GM19438 (cell line): ENCODE measurements around the gene PKN1.

Experiments used
- ATAC-seq: cut with Tn5 transposase; IDR thresholded peaks from one replicate; pipeline ENCODE4 v1.9.1; 2021; ENCODE audit warnings: low read depth; ENCODE audit not compliant: unreplicated experiment

Gene PKN1

GRCh38 chr19:14405758-14406644 lies 27.1 kb upstream of the PKN1 start:
- peak; percentile 51 for ATAC-seq

DNA sequence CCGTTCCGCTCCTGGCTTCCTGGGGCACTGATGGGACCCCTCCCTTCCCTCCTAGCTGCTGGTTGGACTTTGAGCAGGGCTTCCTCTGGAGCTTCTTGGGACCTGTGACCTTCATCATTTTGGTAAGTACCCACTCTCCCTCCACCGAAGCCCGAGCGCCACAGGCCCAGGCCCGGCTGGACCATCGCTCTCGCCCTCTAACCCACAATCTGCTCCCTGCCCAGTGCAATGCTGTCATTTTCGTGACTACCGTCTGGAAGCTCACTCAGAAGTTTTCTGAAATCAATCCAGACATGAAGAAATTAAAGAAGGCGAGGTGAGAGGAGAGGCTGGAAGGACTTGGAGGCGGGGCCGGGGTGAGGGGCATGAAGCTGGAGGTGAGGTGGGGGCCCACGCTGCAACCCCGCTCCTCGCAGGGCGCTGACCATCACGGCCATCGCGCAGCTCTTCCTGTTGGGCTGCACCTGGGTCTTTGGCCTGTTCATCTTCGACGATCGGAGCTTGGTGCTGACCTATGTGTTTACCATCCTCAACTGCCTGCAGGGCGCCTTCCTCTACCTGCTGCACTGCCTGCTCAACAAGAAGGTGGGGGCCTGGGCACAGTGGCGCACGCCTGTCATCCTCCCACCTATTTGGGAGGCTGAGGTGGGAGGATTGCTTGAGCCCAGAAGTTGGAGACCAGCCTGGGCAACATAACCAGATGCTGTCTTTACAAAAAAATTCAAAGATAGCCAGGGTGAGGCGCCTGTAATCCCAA lies 26.3 kb upstream of the PKN1 start:
- no peak for ATAC-seq

DNA sequence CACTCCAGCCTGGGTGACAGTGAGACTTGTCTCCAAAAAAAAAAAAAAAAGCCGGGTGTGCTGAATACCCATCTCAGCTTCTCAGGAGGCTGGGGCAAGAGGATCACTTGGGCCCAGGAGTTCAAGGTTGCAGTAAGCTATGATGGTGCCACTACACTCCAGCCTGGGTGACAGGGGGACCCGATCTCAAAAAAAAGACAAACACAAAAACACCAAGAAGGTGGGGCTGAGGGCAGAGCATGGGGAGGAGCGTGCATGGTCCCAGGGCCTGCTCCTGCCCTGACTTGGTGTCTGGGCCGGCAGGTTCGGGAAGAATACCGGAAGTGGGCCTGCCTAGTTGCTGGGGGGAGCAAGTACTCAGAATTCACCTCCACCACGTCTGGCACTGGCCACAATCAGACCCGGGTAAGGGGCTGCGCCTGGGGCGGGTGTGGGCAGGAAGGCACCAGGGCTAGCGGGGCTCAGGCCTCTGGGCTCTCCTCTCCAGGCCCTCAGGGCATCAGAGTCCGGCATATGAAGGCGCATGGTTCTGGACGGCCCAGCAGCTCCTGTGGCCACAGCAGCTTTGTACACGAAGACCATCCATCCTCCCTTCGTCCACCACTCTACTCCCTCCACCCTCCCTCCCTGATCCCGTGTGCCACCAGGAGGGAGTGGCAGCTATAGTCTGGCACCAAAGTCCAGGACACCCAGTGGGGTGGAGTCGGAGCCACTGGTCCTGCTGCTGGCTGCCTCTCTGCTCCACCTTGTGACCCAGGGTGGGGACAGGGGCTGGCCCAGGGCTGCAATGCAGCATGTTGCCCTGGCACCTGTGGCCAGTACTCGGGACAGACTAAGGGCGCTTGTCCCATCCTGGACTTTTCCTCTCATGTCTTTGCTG lies 25.3 kb upstream of the PKN1 start:
- ATAC-seq = no peak

GRCh38 chr19:14408491-14409145 lies 24.5 kb upstream of the PKN1 start:
- no peak for ATAC-seq

GRCh38 chr19:14409146-14410023 lies 23.7 kb upstream of the PKN1 start:
- ATAC-seq = no peak

- ATAC-seq = no peak
Measured at GRCh38 chr19:14410091-14411051, 22.7 kb upstream of the PKN1 start.

- ATAC-seq = no peak
Measured at GRCh38 chr19:14411161-14411937, 21.8 kb upstream of the PKN1 start.

DNA sequence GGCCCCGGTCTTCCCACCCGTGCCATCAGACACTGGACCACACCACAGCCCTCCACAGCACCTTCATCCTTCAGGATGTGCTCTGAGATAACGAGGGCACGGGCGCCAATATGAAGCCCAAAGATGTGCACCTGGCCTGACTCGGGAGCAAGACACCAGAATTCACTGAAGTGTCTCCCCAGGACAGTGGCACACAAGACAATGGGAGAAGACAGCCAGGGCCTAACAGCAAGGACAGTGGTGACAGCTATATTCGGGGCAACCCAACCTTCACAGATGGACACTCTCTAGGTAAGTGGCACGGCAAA lies 21.2 kb upstream of the PKN1 start:
- ATAC-seq = no peak

DNA sequence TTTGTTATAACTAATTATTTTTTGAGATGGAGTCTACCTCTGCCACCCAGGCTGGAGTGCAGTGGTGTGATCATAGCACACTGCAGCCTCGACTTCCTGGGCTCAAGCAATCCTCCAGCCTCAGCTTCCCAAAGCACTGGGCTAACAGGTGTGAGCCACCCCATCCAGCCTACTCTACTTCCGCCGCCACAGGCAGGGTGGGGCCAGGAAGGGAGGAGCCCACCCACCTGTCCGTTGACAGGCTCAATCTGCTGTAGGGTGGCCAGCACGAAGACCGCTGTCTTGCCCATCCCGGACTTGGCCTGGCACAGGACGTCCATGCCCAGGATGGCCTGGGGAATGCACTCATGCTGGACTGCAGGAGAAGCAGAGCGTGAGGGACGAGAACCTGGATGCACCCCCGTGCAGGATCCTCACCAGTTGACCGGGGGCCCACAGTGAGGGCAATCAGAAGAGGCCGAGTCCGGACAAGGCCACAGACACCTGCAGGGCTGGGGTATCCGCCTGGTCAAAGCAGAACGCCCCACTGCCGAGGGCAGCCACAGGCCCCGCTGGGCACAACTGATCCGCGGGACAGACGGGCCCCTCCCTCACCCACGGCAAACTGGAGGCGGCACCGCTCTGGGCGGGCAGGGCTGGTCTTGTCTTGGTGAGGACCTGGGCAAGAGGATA lies 20.6 kb upstream of the PKN1 start:
- no peak for ATAC-seq

DNA sequence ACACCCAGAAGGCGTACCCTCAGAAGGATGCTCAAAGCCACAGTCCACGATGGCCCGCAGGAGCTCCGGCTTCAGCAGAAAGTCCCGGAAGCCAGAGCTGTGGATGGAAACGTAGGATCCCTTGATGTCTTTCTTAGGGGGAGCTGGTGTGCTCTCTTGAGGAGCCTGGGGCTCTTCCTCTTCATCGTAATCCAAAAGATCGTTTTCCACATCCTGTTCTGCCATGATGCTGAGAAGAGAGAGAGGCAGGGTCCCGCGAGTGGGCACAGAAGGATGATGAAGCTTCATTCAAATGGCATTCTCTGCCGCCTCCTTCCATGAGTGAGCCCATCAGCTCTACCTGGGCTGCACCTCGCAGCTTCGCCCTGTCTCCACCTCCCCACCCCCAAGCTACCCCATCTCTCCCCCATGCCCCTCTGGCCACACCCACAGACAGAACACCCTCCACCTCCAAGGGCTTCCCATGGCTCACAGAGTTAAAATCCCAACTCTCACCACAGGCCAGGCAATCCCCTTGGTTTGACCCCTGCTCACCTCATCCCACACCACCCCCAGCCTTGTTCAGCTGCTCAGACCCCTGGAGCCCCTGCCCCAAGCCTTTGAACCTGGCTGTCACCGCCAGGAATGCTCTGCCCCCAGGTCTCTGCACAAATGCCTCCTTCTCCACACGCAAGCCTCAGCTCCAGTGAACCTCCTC lies 20.0 kb upstream of the PKN1 start:
- ATAC-seq = no peak

- no peak for ATAC-seq
Measured at GRCh38 chr19:14413693-14414181, 19.4 kb upstream of the PKN1 start.

- no peak for ATAC-seq
Measured at GRCh38 chr19:14414926-14415690, 18.0 kb upstream of the PKN1 start.

DNA sequence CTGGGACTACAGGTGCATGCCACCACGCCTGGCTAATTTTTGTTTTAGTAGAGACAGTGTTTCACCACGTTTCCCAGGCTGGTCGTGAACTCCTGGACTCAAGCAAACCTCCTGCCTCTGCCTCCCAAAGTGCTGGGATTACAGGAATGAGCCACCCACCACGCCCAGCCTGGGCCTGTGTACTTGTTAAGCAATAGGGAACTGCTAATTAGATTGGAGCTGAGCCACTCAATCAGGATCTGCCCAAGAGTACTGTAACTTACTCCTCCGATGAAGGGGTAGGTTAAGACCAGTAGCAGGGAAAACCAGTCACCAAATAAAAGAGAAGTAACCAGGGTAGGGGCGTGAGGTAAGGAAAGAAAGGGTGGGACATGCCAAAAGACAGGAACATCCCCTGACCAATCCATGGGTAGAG lies 16.3 kb upstream of the PKN1 start:
- no peak for ATAC-seq

- peak; percentile 34 for ATAC-seq
Measured at GRCh38 chr19:14418856-14419105, 14.3 kb upstream of the PKN1 start.

GRCh38 chr19:14419106-14419813 lies 13.8 kb upstream of the PKN1 start, which contains the start of gene DDX39A:
TSS of gene DDX39A (minus strand) at chr19:14419341. CDS start at chr19:14413220, 6,121 bp downstream.
- ATAC-seq = peak; percentile 83
